GM19238 (cell line): ENCODE measurements around the gene MAGOHB.
"Not testable (repeated sequence)": the region's sequence is repeated elsewhere in the genome, so short reads cannot be mapped to it uniquely, and the experiment has no call there.

Experiments
- DNase-seq: peaks from one replicate; pipeline ENCODE4 v3.0.0; 2011; ENCODE audit warnings: low spot score; ENCODE audit not compliant: insufficient read length

Gene MAGOHB

DNA sequence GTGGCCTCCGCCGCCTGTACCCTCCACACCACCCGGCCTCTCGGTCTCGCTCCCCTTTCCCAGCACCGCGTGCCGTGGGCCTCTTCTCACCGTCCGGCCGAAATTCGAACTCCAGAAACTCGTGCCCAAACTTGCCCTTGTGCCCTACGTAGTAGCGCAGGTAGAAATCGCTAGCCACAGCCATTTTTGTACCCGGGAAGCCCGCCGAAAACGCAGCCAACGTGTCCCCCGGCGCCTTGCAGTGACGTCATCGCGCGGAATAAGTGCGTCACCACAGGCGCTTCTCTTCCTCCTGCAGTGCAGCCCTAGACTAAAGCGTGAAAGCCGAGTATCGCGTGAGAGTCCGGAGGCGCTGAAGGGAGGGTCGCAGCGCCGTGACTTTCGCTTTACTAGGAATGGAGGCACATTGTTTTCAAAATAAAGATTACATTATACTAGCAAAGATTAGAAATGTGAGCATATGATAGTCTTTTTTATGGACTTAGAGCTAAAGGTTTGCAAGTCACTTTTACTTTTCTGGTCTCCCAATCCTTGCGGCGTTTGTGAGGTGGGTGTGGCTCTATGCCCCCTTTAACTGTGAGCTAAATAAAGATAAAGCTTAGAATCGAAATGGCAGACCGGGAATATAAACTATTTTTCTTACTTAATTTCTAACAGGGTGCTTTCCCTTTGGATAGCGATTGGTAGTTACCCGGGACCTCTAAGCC, at the start of gene MAGOHB:
Gene MAGOHB, minus strand, starts transcription at position 261 of the 707 bp plus-strand sequence. Its CDS starts 77 bp downstream, at position 184.
- peak; percentile 77 for DNase-seq

DNA sequence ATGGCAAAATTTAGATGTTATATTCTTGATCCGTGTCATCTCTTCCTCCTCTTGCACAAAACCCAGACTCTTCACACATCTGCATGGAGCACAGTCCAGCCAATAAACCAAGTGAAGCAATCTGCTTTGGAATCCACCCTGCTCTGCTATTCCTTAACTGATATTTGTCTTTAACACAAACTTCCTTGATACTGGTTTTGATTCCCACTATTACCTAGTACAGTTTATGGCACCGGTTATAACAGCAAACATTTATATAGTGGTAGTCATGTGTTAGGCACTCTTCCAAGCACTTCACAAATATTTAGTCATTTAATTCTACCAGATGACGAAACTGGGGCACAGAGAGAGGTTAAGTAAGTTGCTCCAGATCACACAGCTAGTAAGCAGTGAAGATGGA, 47.9 kb upstream of the MAGOHB start:
- no peak for DNase-seq

DNA sequence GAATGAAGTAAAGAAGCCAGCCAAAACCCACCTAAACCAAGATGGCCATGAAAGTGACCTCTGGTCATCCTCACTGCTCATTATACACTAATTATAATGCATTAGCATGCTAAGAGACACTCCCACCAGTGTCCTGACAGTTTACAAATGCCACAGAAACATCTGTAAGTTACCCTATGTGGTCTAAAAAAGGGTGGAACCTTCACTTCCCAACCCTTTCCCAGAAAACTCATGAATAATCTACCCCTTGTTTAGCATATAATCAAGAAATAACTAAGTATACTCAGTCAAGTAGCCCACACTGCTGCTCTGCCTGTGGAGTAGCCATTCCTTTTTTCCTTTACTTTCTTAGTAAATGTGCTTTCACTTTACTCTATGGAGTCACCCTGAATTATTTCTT, 40.6 kb upstream of the MAGOHB start:
- DNase-seq: no peak

DNA sequence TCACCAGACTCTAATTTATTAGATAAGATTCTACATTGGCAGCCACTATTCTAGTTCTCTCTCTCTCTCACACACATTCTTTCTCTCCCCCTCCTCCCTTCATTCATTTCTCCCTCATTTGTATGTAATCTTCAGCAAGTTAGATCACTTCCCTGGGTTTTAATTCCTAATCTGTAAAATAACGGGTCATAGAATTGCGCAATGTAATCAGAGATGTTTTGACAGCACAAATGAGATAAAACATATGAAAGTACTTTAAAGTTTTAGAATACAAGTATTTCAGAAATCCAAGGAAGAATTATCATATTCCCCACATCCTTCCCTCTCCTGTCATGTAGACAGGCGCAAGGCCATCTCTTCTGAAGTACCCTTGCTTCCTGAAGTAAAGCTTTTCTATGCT, 38.8 kb upstream of the MAGOHB start:
- no peak for DNase-seq

DNA sequence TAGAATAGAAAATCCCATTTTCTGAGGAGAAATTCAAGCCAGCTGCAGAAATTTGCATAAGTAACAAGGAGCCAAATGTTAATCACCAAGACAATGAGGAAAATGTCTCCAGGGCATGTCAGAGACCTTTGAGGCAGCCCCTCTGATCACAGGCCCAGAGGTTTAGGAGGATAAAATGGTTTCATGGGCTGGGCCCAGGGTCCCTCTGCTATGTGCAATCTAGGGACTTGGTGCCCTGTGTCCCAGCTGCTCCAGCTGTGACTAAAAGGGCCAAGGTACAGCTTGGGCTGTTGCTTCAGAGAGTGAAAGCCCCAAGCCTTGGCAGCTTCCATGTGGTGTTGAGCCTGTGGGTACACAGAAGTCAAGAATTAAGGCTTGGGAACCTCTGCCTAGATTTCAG, 33.2 kb upstream of the MAGOHB start:
- not testable (repeated sequence) for DNase-seq

DNA sequence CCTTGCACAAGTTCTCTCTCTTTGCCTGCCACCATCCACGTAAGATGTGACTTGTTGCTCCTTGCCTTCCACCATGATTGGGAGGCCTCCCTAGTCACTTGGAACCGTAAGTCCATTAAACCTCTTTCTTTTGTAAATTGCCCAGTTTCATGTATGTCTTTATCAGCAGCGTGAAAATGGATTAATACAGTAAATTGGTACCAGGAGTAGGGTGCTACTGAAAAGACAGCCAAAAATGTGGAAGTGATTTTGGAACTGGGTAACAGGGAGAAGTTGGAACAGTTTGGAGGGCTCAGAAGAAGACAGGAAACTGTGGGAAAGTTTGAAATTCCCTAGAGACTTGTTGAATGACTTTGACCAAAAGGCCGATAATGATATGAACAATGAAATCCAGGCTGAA, 32.5 kb upstream of the MAGOHB start:
- no peak for DNase-seq

DNA sequence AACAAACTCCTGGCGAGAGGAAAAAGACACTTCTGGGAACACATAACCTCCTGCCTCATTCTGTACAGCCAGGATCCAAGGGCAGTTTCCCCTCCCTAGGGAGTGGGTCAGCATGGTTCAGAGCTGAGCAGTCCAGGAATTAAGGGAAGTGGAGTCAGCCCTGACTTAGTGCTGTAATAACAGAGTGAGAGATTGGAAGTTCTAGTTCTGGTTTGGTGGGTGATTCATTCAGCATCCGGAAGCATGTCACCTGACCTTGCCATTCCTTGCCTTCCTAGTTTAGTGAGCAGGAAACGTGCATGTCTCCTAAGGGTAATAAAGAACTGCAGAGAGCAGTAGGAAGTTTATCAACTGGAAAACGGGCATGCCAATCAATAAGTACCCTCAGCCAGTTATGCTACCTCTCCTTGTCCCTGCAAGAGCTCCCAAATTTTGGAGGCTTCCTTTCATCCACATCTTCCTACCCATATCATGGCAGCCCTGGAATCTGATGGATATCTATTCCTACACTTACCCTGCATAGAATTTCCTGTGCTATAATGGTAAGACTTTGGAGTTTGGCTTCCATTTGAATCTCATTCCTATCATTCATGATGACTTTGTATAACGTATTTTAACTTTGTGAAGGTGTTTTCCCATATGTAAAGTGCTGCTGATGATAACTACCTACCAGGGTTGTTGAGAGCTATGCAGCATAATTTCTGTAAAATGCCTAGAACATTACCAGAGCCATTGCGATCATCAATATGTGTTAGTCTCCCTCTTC, 28.5 kb upstream of the MAGOHB start:
- DNase-seq: no peak

DNA sequence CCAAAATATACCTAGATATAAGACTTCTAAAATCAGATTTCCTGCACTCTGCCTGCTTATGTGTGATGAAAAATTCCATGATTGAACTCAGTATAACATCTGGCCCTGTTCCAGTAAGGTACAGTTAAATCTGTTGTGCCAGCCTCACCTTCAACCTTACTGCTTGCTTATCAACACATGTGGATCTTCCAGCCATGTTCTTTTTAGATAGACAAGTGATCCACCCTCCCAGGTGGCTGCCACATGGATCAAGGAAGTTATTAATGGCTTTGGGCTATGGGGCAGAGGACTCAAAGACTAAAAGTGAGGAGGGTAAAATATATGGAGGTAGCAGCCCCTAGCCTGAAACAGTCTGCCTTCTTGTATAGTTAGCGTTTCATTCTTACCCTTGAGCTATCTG, 25.3 kb upstream of the MAGOHB start:
- no peak for DNase-seq

DNA sequence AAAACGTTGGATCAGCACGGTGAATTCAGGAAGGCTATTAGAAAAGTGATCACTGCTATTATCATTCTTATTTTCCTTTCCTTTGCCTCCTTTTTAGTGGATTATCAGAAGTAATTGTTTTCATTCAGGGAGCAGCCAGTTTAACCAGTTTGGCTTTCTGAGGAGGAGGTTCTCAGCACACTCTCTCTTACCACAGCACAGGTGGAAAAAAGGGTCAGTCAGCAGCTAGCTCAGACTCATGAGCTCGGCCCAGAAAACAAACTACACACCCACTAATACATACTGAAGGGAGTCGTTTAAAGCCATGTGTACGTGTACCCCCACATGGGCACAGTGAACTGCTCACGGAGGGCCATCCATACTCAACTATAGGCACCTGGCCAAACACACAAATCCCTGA, 23.2 kb upstream of the MAGOHB start:
- DNase-seq: no peak

DNA sequence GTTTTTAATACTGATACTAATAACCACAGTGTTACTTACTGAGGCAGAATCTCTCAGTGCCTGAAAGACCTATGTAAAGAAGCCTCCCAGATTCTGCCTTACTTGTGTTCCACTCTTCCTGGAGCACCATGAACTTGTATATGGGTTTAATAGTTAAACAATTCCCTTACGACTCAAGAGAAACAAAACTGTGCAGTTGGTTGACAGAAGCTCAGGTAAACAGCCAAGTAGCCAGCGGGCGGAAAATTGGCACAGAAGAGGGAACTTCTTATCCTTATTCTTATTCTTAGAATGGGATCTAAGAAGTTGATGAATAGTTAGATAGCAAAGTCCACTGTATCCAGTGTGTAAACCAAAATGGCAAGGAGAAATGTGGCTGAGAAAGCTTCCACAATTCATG, 22.7 kb upstream of the MAGOHB start:
- DNase-seq: no peak

DNA sequence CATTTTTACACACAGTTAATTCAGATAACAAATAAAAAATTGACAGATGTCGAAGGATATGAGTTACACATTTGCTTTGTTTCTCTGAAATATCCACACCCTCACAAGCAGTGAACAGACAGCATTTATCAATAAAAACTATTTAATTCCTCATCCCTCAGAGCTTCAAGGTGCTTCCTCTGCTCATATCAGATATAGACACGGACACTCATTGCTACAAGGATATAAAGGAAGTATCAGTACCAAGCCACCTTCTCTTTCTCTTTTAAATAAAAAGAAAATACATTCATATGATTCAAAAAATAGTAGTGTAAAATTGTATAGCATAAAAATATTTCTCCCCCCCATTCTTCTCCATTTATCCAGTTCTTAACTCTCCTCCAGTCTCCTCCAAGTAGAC, 21.9 kb upstream of the MAGOHB start:
- DNase-seq: no peak

DNA sequence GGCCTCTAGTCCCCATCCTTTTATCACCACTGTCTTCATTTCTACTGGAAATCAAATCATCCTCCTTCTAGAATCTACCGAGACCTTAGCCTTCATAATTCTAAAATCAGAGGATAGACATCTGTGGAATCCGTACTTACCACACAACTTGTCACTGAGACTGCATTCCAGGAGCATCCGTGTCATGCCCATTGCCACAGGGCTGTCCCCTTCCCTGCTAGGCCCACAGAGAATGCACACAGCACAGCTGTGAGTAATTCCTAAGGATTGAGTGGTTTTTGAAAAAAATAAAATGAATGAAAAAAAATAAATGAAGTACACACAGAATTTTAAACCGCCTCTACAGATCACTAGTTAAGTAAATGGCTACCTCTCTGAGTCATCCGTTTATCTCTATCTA, 21.0 kb upstream of the MAGOHB start:
- DNase-seq: no peak

DNA sequence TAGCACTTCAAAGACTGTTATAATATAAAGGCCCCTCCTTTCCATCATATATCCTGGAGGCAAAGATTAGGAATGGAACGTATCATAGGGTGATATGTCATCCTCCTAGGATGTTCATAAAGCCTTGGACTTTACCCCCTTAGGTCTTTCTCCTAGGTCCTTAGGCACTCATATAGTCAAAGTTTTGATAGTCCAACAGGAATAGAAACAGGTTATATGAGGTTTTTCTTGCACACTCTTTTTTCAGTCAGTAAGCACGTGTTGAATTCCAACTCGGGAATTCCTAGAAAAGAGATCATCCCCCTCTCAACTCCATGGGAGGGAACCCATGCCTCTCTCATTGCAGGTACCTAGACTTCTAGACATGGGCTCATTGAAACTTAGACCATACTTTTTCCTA, 20.1 kb upstream of the MAGOHB start:
- DNase-seq: no peak

DNA sequence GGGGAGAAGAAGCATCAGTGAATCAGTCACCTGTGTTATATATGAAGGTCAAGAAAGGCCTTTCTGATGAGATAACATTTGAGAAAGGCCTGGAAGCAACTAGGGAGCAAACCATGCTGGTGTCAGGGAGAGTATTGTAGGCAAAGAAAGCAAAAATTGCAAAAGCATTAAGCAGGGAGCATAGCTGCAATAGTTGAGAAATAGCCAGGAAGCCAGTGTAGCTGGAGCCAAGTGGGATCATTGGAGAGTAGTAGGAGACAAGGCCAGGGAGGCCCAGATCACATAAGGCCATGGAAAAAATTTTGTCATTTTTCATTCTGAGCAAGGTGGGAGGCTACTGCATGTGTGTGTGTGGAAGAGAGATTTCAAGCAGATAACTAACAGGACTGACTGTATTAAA, 18.8 kb upstream of the MAGOHB start:
- no peak for DNase-seq

DNA sequence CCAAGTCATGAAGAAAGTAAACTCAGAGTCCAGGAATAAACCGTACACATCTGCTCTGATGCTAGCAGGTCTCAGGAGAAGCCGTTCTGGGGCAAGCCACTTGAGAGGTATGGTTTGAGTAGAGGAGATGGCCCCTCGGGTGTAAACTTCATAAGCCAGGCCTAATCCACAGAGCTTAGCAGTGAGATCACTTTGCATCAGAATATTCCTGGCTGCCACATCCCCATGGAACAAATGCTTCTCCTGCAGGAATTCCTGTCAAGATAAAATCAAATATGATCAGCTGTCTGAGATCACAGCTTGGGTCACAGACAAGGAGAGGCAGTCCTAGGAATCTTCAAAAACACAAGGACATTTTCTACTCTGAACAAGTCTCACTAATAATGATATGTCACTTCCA, 11.2 kb upstream of the MAGOHB start:
- no peak for DNase-seq

DNA sequence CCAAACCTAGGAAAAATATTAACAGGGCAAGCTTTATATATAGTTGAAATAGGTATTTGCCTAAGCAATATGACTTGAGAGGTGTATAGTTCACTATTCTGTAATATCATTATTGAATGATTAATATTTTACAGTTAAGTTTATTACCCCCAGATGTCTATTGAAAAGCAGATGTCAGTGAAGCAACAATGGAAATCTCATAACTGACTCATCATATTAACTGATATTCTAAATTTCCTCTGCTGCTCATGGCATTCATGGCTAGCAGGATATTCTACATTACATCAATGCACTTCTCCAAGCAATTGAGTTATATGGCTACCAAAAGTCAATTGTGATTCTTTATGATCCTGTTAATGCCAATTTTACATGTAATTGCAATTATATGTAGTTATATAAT, 9.7 kb upstream of the MAGOHB start:
- no peak for DNase-seq

DNA sequence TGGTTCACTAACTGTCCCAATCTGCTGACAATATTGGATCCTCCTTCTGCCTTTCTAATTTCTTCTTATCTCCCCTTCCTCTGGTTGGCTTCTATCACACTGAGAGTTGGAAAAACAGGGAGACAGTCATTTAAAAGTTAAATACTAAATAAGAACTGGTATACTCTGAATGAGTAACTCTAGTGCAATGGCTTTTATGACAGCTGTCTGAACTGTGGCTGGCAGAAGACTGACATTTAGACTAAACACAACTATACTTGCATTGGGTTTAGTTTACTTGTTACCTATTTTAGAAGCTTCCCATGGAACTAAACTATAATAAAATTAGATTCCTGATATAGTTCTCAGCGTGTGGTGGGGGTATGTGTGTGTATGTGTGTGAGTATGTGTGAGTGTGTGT, 7.9 kb upstream of the MAGOHB start:
- no peak for DNase-seq

DNA sequence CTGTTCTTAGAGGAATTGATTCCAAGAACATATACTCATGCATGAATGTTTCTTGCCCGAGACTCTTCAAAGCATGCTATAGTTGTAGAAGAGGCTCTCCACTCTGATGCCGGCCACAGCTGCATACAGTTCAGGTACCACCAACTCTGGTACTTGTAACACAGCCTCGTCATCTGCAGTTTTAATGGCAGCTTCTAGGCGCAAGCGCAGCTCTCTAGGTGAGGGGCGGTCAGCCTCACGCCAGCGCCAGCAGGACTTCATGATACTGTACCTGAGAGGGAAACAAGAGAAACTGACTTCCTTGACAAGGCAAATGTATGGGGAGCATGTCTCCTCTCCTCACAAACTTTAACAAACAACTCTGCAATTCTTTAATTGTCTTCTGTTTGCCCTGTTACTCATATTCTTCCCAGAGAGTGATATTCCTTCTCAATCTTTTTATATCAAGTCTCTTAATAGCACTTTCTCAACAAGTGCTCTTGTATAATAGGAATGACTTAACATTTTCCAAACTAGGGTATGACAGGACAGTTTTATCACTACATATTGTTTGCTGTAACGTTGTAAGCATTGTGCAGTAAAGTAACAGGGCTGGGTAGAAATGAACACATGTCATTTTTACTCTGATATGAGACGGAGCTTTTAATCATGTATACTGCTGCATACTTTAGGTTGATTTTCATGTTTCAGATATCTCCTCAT, 6.8 kb upstream of the MAGOHB start:
- no peak for DNase-seq

DNA sequence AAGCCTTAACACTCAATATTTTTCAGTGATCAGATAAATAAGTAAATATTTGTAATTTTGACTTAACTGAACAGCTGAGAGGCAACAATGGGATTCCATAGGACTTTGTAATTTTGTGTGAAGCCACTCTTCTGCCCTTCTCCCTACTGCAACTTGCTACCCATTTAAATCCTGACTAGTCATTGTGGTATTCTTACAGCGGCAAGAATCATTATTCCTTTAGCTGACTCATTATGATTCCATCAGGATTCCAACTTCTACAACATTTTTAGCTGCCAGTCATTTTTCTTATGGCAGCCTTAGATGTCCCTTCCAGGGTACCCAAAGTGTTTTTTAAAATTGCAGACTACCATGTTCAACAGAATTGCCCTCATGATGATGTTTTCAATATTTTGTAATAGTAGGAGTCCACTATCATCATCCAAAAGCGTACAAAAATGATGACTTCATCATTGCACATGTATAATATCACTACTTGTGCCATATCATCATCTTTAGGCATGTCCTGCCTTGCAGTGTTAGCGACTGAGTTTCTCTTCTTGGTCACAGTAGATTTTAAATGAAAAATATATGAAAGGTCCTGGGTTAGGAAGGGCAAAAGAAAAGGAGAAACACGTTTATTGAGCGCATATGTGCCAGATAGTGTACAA, 5.1 kb upstream of the MAGOHB start:
- no peak for DNase-seq

DNA sequence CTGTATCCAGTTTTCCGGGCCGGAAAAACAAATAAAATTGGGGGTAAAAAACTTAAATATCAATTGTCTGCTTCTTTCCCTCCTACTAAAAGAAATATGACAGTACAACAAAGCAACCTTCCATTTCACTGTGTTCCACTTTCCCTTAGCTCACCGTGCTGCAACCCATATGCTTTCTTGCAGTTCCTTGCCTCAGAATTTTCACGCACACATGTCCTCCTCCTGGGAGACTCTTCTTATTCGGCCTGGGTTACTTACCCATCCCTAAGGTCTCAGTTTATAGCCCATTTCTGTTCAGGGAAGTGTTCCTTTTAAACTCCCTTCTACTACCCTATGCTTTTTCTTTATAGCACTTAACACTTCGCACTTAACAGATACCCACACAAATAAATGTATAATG, 4.5 kb upstream of the MAGOHB start:
- DNase-seq: no peak

DNA sequence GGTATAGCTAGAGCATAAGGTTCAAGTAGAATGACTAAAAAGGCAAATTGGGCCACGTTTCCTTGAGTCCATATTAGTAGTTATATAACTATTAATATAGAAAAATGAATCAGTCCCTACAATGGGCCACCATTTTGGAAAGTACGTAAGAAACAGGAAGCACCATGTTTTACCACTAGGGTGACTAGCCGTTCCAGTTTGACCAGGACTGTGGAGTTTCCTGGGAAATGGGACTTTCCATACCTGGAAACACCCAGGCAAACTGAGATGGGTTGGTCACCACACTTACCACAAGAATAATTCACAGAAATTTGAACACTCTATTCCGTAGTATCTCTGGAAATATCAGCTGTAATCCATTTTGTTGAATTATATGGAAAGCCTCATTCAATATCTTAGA, 2.1 kb upstream of the MAGOHB start:
- DNase-seq: no peak

DNA sequence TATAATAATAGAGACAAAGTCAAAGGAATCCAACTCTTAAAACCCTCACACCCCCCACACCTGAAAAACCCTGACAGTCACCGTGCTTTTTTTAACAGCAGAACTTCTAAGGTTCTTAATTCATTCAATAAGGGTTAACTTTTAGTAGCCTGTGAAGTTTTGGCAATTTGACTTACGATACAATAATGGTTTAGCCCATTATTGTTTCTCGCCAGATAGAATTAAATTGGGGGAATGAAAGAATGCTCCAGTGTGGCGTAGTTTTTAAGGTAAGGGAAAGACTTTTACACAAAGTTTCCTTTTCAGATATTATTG, 604 bp upstream of the MAGOHB start:
- no peak for DNase-seq
